Umbilical cord (tissue), 2 donors: ENCODE data around the gene POU2F2. TPM values are rescaled to one million over a fixed set of nuclear protein-coding genes. Genes with fewer than 3 reads are reported as not detected.
"Not testable (repeated sequence)": the region's sequence is repeated elsewhere in the genome, so short reads cannot be mapped to it uniquely, and the experiment has no call there.

Source experiments
- DNase-seq: peaks from one replicate; pipeline ENCODE4 v3.0.0-alpha.2; 2015; ENCODE audit warnings: low spot score
- total RNA-seq: library from RNA; depleted of rRNA; stranded (reverse); fragments of >200 nt; gene quantifications from one replicate; pipeline ENCODE4 v1.2.3, GENCODE V29; 2014; ENCODE audit warnings: low replicate concordance; ENCODE audit not compliant: insufficient read depth

Gene POU2F2
- total RNA-seq, 1 donor from 2014 or later = 2.9 TPM

DNA sequence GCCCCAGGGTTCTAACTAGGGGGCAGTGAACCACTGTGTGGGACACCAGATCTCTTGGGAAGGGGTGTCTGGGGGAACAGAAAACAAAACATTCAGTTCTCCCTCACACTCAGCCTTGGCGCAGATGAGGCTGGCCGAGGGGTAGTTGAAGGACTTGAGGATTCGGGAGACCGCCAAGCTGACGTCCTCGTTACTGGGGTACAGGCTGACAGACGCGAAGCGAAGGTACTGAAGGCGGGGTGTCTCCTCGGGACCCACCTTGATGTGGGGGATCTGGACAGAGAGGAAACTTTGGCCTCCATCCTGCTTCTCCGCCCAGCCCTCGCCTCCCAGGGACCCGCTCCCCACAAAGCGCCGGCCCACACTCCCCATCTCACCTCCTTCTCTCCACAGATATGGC lies 69.9 kb downstream of the POU2F2 start:
- DNase-seq = no peak

DNA sequence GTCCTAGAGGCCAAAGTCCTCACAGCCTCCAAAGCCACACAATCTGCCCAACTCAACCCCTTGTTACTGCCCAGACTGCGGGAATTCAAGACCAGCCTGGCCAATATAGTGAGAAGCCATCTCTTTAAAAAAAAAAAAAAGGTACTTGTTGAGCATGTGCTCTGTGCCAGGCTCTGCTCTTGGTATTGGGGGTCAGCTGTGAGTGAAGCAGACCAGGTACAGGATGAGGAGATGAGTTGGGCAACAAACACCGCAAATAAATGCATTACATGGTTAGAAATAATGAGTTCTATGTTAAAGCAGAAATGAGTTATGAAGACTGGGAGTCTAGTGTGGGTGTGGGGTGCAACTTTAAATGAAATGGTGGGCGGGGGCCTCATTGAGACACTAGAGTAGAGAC lies 72.1 kb downstream of the POU2F2 start:
- no peak for DNase-seq

DNA sequence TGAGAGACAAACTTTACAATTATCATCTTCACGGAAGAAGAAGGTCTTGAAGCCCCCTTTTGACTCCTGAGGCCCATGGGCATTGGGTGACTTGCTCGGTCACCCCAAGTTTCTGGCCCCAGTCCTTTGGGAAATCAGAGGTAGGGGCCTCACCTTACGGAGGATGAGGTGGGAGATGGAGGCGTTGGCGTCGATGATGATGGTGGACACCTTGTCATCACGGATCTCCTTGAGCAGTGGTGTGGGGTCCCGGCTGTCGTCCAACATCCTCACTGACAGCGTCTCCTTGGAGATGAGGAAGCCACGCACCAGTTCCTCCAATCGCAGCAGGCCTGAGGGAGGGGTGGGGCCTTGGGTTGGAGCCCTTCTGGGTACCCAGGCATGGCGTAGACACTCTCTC lies 73.0 kb downstream of the POU2F2 start:
- DNase-seq = no peak

DNA sequence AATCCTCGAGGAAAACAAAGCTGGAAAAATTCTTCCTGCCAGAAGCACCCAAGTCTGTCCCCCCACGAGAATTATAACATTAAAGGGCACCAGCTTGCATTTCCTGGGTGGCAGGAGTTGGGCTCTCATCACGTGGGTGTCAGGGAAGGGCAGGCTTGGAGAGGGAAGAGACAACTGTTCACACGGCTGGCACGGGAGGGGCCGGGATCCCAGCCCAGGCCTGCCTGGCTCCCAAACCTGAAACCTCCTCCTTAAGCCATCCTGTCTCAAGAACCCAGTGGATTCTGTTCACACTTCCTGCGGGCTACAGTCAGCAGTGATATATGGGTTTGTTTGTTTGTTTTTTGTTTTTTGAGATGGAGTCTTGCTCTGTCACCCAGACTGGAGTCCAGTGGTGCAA lies 74.4 kb downstream of the POU2F2 start:
- DNase-seq = no peak

DNA sequence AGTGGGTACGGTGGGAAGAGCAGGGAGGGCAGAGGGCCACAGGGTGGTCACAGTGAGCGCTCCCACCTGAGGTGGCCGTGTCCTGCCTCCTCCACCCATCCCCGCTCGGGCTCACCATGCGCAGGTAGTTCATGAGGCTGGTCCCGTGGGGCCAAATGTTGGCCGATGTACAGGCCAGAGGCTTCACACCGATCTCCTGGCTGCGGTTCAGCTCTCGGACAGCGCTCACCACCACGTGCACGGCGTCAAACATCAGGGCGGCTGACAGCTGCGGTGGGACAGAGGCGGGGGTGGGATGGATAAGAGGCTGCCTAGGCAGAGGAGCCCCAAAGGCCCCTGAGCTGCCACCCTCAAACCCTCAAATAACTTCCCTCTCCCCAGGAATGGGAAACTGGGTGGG lies 78.0 kb downstream of the POU2F2 start:
- no peak for DNase-seq

DNA sequence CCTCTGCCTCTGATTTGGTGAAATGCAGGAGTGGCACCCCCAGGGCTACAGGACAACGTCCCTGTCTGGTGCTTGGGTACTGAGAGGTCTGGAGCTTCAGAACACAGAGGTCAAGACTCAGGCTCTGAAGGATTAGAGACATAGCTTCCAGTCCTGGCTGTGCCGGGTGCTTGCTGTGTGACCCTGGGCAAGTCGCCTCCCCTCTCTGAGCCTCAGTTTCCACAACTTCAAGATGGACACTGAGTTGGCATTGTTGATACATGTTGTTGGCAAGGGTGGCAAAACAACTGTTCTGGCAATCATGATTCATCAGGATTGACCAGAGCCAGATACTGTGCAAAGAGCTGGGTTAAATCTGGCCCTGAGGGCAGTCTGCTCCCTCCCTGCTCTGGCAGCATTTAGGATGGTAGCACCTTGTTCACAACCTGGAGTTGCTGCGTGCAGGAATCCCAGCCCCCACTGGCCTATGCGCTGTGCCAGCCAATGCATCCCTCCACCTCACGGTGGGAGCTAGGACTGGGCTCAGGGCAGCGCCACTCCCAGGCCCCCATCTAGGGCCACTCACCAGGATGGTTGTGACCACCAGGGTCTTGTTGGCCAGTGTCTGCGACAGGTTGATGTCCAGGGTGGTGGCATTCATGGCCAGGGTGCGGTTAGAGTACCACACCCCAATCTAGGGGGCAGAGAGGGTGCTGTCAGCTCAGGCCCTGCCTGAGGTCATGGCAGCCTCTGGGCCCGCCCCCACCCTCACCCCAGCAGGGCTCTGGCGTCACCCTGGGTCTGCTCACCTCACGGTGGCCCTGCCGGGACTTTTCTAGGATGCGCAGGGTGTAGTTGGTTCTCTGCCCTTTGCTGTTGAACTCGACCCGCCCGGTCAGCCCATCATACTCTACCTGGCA lies 79.0 kb downstream of the POU2F2 start:
- no peak for DNase-seq

DNA sequence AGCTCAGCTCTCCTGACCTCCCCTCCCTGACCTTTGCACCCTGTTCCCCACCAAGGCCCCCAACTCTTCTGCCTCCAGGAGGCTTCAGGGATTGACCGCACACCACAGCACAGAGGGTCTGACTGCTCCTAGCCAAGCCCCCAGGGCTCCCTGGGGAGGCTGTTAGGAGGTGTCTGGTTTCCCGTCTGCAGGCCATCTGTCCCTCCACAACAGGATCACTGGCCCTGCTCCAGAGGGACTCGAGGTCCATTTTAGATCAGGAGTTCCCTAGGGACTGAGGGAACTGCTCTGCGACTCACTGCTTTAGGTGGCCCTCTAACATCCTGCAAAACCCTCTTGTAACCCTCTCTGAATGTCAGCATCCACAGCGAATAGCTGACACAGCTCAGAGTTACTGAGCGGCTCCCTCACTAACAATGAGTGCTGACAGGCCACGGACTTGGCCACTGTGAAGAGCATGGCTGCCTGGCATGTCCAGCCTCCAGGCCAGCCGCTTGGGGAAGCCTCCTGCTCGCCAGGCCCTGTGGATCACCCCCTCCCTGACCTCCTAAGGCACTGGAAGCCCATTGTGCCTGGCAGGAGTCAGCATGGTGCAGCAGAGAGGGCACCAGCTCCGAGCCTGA lies 79.9 kb downstream of the POU2F2 start:
- DNase-seq = no peak

DNA sequence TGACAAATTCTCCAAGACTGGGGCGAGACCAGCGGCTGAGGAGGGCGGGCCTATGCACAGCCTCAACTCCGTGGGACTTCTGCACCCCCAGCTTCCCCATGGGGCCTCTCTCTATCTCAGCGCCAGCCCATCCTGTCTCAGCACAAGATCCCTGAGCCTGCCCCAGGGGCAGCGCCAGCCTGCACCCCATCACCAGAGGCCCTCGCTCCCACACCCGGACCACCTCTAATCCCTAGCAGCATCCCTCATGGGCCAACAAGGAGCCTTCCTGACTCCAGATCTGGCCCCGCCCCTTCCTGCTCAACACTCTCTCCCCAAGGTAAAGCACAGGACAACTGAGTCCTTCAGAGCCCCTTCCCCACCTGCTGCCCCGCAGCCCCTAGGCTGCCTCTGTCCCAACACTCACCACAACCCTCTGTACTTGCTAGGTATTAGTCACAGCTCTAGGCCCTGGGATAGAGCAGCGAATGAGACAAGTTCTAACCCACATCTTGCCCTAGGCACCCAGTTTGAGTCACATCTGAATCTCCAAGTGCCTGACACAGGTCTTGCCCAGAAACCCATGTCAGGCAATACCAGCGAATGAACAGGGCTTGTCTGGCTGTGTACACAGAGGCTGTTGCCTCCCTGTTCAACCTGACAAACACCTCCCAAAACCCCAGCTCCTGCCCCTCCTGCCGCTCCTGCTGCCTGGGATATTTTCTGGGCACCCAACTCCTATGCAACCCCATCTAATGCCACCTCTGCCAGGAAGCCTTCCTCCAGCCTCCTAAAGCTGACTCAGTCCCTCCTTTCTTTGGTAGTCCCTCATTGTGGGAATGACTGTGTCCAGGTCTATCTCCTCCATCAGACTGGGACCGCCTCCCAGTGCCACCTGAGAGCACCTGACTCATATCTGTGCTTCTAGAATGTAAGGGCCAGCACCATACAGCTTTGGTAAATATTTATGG lies 80.8 kb downstream of the POU2F2 start:
- DNase-seq = no peak

DNA sequence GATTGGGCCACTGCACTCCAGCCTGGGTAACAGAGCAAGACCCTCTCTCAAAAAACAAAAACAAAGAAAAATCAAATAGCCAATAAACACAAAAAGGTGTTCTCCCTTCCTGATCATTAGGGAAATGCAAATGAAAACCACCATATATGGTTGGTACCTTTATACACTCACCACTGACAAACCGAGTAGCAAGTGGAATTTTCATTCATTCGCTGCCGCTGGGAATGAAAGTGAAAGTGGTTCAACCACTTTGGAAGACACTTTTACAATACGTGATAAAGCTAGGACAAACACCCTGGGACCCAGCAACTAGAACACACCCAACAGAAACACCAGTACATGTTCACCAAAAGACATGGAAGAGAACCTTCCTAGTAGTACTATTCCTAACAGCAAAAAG lies 83.3 kb downstream of the POU2F2 start:
- no peak for DNase-seq

DNA sequence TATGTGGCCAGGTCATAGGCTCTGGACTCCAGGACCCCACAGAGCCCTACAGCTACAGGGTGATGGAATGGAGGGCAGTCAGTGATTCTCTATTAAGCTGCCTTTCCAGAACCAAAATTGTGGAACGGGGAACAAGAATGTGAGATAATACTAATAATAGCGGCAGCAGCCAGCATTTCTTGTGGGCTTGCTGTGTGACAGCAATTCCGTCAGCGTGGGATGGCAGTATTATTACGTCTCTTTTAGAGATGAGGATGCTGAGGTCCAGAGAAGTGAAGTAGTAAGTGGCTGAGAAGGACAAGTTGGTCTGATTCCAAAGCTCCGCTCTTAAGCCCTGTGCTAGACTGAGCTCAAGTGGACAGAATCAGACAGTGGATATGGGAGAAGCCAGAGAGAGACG lies 86.7 kb downstream of the POU2F2 start:
- DNase-seq = no peak

DNA sequence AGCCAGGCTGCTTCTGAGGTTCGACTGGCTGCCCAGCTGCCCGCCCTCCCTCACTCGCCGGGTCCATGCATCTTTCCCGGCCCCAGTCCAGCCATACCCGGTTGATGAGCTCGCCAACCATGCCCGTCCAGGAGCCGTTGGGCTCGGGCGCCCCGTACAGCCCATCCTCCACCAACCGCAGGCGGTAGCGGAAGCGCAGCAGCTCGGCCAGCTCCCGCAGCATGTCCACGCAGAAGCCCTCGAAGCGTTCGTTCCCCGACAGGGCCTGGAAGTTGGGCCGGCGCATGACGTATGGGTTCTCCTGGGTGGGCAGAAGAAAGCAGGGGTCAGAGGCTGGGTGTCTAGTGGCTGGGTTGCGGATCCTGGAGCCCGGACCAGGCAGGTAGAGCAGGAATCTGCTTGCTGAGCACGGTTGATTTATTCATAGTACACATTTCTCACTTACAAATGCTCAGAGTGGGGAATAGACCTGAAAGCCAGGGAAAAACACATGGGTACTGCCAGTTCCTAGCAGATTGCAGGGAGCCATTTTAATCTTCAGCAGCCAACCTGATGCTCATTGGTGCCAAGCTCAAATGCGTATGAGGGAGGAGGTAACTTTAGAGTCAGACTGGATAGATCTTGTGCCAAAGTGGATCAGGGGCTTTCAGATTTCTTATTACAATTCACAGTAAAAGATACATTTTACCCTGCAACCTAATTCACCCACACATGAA lies 89.6 kb downstream of the POU2F2 start:
- no peak for DNase-seq

DNA sequence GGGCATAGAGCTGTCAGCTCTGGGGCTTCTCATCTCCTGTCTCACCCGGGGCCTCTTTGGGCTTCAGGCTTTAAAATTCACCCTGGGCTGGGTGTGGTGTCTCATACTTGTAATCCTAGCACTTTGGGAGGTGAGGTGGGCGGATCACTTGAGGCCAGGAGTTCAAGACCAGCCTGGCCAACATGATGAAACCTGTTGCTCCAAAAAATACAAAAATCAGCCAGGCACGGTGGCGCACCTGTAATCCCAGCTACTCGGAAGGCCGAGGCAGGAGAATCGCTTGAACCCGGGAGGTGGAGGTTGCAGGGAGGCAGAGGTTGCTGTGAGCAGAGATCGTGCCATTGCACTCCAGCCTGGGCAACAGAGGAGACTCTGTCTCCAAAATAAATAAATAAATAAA lies 91.8 kb downstream of the POU2F2 start:
- not testable (repeated sequence) for DNase-seq

DNA sequence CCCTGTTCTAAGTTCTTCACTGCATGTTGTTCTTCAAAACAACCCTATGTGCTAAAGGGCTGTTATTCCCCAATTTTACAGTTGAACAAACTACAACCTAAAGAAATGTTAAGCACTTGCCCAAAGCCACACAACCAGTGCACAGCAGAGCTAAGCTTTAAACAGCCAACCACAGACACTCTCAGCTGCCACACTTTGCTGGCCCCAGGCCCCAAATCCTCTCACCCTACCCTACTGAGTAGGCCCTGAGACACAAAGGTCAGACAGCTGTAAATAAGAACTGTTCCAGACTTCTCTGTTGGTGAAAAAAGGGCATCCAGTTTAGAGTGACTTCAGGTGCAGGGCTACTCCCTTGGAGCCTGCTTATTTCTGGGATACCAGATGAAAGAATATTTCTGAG lies 92.2 kb downstream of the POU2F2 start:
- DNase-seq = no peak

DNA sequence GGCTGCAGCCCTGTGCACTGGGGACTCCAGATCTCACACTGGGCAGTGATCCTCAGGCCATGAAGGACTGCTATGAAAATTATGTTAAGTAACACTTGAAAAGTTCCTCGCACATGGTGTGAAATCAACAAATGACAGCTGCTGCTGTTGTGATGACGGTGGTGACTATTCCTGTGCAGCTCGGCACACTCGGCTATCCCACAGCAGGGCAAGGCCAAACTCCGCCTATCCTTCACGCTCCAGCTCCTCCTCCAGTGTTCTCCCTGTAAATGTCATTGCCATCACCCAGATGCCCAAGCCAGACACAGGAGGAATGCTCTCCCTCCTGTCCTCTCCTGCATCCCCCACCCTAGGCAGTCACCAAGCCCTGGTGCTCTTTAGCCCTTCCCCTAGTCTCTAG lies 93.6 kb downstream of the POU2F2 start:
- DNase-seq = no peak

DNA sequence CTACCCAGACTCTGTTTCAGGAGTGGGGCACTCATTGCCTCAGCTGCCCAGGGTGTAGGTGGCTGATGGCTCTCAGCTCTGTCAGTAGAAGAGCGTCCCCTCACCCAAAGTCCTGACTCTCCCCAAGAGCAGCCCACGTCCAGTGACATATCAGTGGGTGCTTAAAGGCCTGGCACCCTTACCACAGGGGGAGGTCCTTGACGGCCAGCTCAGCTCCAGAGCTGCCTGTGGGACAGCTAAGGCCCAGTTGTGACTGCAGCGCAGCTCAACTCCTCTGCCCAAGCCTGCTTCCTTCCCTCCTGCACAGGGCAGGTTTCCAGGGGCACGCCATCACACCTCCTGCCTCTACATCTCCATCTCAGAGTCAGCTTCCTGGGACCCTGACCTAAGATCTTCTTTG lies 94.6 kb downstream of the POU2F2 start:
- no peak for DNase-seq

Other genes starting within 250 kb of the POU2F2 start
- gene ARHGEF1, start 249.3 kb downstream of the POU2F2 start, total RNA-seq = 30.3 TPM
- gene ERFL, start 204.0 kb downstream of the POU2F2 start, total RNA-seq = not detected
- gene RABAC1, start 173.1 kb downstream of the POU2F2 start, total RNA-seq = 146 TPM
- 3.4 TPM for gene ATP1A3, start 138.2 kb downstream of the POU2F2 start, total RNA-seq
- gene GRIK5, start 62.2 kb downstream of the POU2F2 start, total RNA-seq = not detected
- 7.7 TPM for gene ZNF574, start 56.3 kb downstream of the POU2F2 start, total RNA-seq
- 26.5 TPM for gene DEDD2, start 85.2 kb upstream of the POU2F2 start, total RNA-seq
- 7.5 TPM for gene ZNF526, start 87.9 kb upstream of the POU2F2 start, total RNA-seq
- gene GSK3A, start 110.2 kb upstream of the POU2F2 start, total RNA-seq = 7.2 TPM
- gene ERF, start 122.7 kb upstream of the POU2F2 start, total RNA-seq = 33.2 TPM
- 10.4 TPM for gene CIC, start 136.8 kb upstream of the POU2F2 start, total RNA-seq
- gene PRR19, start 169.7 kb upstream of the POU2F2 start, total RNA-seq = not detected
- 3.4 TPM for gene PAFAH1B3, start 170.2 kb upstream of the POU2F2 start, total RNA-seq
- not detected for gene TMEM145, start 180.9 kb upstream of the POU2F2 start, total RNA-seq
- gene MEGF8, start 193.2 kb upstream of the POU2F2 start, total RNA-seq = 19.5 TPM